ENCODE results near the gene PRKCQ.

The PRKCQ gene

DNA sequence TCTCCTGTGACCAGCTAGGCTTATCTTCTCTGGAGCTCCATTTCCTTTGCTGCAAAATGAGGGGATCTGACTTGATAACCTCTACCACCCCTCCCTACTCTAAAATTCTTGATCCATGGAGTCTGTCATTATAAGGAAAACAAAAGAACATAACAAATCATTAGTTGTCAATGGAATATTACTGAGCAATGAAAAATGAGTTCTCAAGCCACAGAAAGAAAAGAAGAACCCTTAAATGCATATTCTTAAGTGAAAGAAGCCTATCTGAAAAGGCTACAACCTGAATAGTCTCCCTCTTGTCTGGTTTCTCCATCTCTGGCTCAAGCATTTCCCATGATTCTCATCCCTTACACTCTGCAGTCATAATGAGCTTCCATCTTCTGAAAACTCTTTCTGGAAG, 110.4 kb downstream of the PRKCQ start:
- Mint-ChIP-seq H3K27ac (ENCODE audit: low read depth) (peak overlapping the region; percentile 25), H3K27me3 (no peaks in the 10 kb centered on the region), H3K9me3 (no peaks in the 10 kb centered on the region), H3K4me3 (no peak overlapping the region), H3K4me1 (peaks cover 44% of the 10 kb centered on the region), H3K36me3 (ENCODE audit: insufficient read depth) (peaks cover 64% of the 10 kb centered on the region)
- DNase-seq (ENCODE audit: low spot score in 2 of 2) (no peak), ATAC-seq (replicated peaks; ENCODE audit: extremely low read depth, poor library complexity, severe bottlenecking) (no peak)

DNA sequence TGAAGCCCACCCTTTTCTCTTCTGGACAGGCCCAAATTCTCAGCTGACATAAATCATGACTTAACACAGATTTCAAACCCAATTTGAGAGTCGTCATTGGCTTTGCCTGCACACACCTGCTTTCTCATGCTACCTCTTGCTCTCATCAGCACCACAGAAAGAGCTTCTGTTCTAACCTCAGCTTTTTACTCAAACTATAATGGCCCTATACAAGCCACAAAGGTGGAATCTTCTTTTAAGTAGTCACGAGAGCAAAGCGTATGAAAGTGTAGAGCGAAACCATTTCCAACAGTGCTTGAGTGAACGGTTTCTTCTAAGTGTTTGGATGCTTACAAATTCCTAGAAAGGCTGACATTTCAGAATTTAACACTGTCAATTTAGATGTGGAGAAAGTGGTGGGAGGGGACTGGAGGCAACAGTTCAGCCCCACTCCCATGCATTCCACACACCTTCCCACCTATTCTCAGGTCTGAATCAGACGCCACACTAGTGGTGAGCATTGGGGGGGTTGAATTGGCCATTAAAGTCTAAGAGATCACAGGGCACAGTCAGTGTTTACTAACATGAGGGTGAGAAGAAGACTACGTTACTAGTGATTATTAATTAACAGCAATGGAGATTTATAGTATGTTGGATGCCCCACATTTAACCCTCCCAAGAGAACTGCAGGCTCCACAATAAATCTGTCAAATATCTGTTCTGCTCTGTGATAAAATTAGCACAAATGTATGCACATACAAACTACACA, 114.0 kb downstream of the PRKCQ start:
- no peaks in the 10 kb centered on the region for H3K27me3 Mint-ChIP-seq
- H3K9me3 Mint-ChIP-seq, result no peaks in the 10 kb centered on the region
- ATAC-seq (replicated peaks; ENCODE audit: extremely low read depth, poor library complexity, severe bottlenecking) (no peak), DNase-seq (ENCODE audit: low spot score in 2 of 2) (no peak)
- H3K36me3 Mint-ChIP-seq (ENCODE audit: insufficient read depth), result peaks cover 66% of the 10 kb centered on the region
- H3K4me1 Mint-ChIP-seq, result peaks cover 23% of the 10 kb centered on the region
- no peak overlapping the region for H3K4me3 Mint-ChIP-seq
- peak overlapping the region; percentile 12 for H3K27ac Mint-ChIP-seq (ENCODE audit: low read depth)

DNA sequence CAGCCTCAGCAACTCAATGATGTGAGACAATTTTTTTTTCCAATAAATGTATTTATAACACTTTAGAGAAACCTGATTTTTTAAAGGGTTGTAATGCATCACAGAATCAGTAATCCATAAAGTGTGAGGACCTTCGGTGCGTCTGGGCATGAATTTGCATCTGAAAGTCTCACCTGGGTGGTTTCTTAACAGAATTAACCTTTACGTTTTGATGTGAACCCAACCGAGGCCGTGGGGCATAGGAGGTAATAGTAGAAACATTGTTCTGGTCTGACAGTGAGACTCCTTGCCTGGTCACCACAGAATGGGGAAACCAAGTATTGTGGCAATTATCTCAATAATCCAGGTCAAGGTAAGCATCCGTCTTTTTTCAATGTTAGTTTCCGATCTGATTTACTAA, 114.6 kb downstream of the PRKCQ start:
- Mint-ChIP-seq H3K4me3 (no peak overlapping the region), H3K36me3 (ENCODE audit: insufficient read depth) (peaks cover 72% of the 10 kb centered on the region)
- no peak for DNase-seq (ENCODE audit: low spot score in 2 of 2)

DNA sequence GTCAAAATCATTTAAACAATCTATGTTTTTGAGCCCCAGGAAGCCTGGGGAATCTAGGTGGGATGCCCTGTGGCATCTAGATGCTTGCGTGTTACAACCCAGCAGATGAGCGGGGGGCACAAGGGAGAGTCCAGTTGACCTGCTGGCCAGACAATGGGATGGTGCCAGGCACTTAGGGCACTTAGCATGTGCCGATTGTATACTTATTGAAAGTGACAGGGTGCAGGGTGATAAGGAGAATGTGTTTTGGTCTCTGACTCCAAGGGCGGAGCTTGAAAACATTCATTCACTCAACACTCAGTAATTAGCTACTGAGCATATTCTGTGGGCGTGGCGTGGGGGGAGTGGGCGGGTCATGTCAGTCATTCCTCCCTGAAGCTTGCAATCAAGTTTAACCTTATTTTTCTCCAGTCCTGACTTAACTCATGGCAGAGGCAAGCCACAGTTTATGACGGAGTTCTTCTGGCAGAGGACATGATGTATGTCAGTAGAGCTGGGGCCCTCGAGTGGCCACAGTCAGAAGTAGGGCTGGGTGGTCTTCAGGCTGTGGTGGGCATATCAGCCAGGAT, 115.1 kb downstream of the PRKCQ start:
- H3K36me3 Mint-ChIP-seq (ENCODE audit: insufficient read depth), result peaks cover 74% of the 10 kb centered on the region

More for the DNA sequence above, 114.6 kb downstream of the PRKCQ start:
- H3K27ac Mint-ChIP-seq (ENCODE audit: low read depth), result peak overlapping the region; percentile 12
- H3K4me1 Mint-ChIP-seq, result peaks cover 17% of the 10 kb centered on the region
- ATAC-seq (replicated peaks; ENCODE audit: extremely low read depth, poor library complexity, severe bottlenecking), result no peak
- H3K27me3 Mint-ChIP-seq, result no peaks in the 10 kb centered on the region
- H3K9me3 Mint-ChIP-seq, result no peaks in the 10 kb centered on the region

DNA sequence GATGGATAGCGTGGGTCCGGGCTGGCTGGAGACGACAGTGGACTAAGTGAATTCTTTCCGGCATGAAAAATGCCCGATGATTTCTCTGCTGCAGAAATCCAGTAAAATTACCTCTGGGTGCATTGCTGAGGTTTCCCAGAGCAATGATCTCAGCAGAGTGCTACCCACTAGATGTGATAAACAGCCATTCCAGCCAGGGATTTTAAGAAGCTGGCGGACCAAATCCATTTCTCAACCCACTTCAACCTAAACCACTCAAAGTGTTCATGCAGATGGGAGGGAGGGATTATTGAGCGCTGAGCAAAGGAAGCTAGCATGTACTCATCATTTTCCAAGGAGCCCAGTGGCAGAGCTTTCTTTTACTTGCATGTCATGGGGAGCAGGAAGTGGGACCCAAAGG, 116.7 kb downstream of the PRKCQ start:
- H3K27me3 Mint-ChIP-seq, result no peaks in the 10 kb centered on the region
- peaks cover 79% of the 10 kb centered on the region for H3K36me3 Mint-ChIP-seq (ENCODE audit: insufficient read depth)
- peaks cover 23% of the 10 kb centered on the region for H3K4me1 Mint-ChIP-seq
- no peak for ATAC-seq (replicated peaks; ENCODE audit: extremely low read depth, poor library complexity, severe bottlenecking)
- no peak for DNase-seq (ENCODE audit: low spot score in 2 of 2)
- H3K4me3 Mint-ChIP-seq, result no peak overlapping the region
- H3K27ac Mint-ChIP-seq (ENCODE audit: low read depth), result no peak overlapping the region
- no peaks in the 10 kb centered on the region for H3K9me3 Mint-ChIP-seq

More for the DNA sequence above, 115.1 kb downstream of the PRKCQ start:
- Mint-ChIP-seq H3K4me1 (peaks cover 17% of the 10 kb centered on the region), H3K4me3 (no peak overlapping the region), H3K9me3 (no peaks in the 10 kb centered on the region), H3K27ac (ENCODE audit: low read depth) (no peak overlapping the region), H3K27me3 (no peaks in the 10 kb centered on the region)
- DNase-seq (ENCODE audit: low spot score in 2 of 2) (no peak), ATAC-seq (replicated peaks; ENCODE audit: extremely low read depth, poor library complexity, severe bottlenecking) (no peak)

DNA sequence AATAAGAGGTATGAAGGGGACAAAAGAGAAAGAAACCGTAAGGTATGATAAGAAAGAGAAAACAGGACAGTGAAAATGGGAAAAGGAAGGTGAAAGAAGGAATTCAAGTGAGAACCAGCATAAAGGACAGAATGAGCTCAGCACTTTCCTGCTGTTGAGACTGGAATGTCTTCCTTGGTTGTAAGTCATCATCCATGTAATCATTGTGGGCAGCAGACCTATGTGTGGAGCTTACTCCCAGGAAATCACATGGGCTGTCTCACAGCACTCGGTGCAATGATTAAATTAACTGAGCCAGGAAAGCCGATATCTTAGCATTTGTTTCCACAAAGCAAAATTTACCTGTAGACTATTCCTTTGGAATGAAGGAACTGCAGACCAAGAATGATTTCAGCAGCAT, 118.1 kb downstream of the PRKCQ start:
- Mint-ChIP-seq H3K4me1 (peaks cover 19% of the 10 kb centered on the region), H3K9me3 (no peaks in the 10 kb centered on the region), H3K27me3 (no peaks in the 10 kb centered on the region), H3K27ac (ENCODE audit: low read depth) (peak overlapping the region; percentile 7), H3K4me3 (no peak overlapping the region), H3K36me3 (ENCODE audit: insufficient read depth) (peaks cover 80% of the 10 kb centered on the region)
- no peak for ATAC-seq (replicated peaks; ENCODE audit: extremely low read depth, poor library complexity, severe bottlenecking)
- no peak for DNase-seq (ENCODE audit: low spot score in 2 of 2)

DNA sequence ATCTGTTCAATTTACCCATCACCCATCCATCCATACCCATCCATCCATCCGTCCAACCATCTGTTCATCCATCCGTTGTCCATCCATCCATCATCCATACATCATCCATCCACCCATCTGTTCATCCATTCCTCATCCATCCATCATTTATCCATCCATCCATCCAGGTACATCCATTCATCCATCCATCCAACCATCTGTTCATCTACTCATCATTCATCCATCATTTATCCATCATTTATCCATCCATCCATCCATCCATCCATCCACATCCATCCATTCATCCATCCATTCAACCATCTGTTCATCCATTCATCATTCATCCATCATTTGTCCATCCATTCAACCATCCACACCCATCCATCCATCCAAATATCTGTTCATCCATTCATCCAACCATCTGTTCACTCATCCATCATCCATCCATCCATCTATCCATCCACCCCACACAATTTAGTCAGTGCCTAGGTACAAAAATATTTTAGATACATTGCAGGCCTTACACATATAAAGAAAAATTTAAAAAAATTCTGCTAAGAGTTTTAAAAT, 119.1 kb downstream of the PRKCQ start:
- ATAC-seq (replicated peaks; ENCODE audit: extremely low read depth, poor library complexity, severe bottlenecking) (no peak), DNase-seq (ENCODE audit: low spot score in 2 of 2) (no peak)
- H3K4me3 Mint-ChIP-seq, result no peak overlapping the region
- peaks cover 12% of the 10 kb centered on the region for H3K4me1 Mint-ChIP-seq
- no peaks in the 10 kb centered on the region for H3K9me3 Mint-ChIP-seq
- peaks cover 80% of the 10 kb centered on the region for H3K36me3 Mint-ChIP-seq (ENCODE audit: insufficient read depth)
- H3K27me3 Mint-ChIP-seq, result no peaks in the 10 kb centered on the region
- peak overlapping the region; percentile 7 for H3K27ac Mint-ChIP-seq (ENCODE audit: low read depth)

DNA sequence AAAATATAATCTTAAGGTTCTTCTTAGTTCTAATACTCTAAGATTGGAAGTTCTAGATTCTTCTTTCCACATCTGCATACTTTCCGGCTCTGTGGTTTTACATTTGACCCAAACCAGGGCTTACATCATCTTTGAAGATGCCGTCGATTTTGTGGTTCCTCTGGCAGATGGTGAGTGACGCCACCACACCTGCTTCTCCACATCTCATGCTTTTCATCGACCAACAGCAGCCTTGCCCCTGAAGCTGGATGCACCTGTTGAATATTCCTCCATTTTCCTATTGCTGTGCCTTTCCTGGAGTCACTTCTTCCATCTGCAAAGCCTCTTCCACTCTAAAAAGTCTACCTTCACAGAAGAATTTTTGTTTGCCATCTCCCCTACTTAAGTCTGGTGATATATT, 121.3 kb downstream of the PRKCQ start:
- DNase-seq (ENCODE audit: low spot score in 2 of 2) (no peak), ATAC-seq (replicated peaks; ENCODE audit: extremely low read depth, poor library complexity, severe bottlenecking) (no peak)
- Mint-ChIP-seq H3K36me3 (ENCODE audit: insufficient read depth) (peaks cover 86% of the 10 kb centered on the region), H3K27ac (ENCODE audit: low read depth) (peak overlapping the region; percentile 65), H3K4me3 (no peak overlapping the region), H3K27me3 (no peaks in the 10 kb centered on the region), H3K9me3 (no peaks in the 10 kb centered on the region), H3K4me1 (peaks cover 28% of the 10 kb centered on the region)

DNA sequence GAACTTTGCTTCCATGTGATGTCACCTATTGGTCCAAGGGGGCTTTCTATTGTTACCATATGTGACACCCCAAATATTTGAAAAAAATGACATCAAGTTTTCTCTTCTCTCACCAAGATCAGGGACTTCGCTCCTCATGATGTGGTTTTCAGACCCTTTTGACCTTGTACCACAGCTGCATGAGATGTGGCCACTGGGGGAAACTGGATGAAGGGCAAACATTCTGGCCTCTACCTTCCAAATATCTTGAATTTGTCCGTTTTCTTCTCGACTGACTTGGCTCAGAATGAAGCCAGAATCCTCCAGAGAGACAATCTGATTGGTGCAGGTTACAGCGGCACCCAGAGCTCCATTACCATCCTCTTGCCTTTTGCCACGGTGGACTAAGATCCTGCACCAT, 122.7 kb downstream of the PRKCQ start:
- H3K4me3 Mint-ChIP-seq, result no peak overlapping the region
- ATAC-seq (replicated peaks; ENCODE audit: extremely low read depth, poor library complexity, severe bottlenecking) (no peak), DNase-seq (ENCODE audit: low spot score in 2 of 2) (no peak)
- no peak overlapping the region for H3K27ac Mint-ChIP-seq (ENCODE audit: low read depth)
- H3K36me3 Mint-ChIP-seq (ENCODE audit: insufficient read depth), result peaks cover 79% of the 10 kb centered on the region
- no peaks in the 10 kb centered on the region for H3K9me3 Mint-ChIP-seq
- H3K4me1 Mint-ChIP-seq, result peaks cover 28% of the 10 kb centered on the region
- no peaks in the 10 kb centered on the region for H3K27me3 Mint-ChIP-seq

DNA sequence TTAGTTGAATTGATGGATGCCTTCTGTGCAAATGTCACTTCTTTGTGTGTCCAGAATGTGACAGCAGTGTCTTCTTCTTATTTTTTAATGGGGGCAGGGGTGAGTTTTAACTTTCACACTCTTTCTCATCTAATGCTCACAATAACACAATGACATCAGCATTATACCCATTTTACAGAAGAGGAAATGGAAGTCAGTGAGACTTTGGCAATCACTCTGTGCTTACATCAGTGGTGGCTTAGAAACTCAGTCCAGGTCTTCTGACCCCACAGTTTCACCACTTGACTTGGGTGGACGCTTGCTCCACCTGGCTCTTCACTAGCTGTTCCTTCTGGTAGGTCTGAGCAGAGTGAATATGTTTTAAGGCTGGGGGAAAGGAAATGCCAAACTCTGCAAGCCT, 124.0 kb downstream of the PRKCQ start:
- no peaks in the 10 kb centered on the region for H3K9me3 Mint-ChIP-seq
- no peak overlapping the region for H3K4me3 Mint-ChIP-seq
- H3K36me3 Mint-ChIP-seq (ENCODE audit: insufficient read depth), result peaks cover 75% of the 10 kb centered on the region
- ATAC-seq (replicated peaks; ENCODE audit: extremely low read depth, poor library complexity, severe bottlenecking) (no peak), DNase-seq (ENCODE audit: low spot score in 2 of 2) (no peak)
- H3K27ac Mint-ChIP-seq (ENCODE audit: low read depth), result peak overlapping the region; percentile 14
- H3K4me1 Mint-ChIP-seq, result peaks cover 23% of the 10 kb centered on the region
- no peaks in the 10 kb centered on the region for H3K27me3 Mint-ChIP-seq

DNA sequence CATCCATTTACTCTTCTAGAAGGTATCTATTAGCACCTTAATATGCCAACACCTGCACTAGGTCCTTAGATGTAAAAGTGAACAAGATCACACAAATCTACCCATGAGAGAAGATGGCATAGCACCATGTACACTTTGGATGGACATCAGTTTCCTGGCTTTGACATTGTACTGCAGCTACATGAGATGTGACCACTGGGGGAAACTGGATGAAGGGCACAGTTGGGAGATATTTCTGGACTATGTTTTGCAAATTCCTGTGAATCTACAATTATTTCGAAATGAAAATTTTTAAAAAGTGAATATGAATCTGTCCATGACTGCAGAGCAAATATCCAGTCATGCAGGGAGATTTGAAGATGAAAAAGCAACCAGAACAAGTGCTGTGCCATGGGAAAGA, 124.5 kb downstream of the PRKCQ start:
- Mint-ChIP-seq H3K36me3 (ENCODE audit: insufficient read depth) (peaks cover 71% of the 10 kb centered on the region), H3K4me3 (no peak overlapping the region), H3K27me3 (no peaks in the 10 kb centered on the region), H3K4me1 (peaks cover 27% of the 10 kb centered on the region), H3K27ac (ENCODE audit: low read depth) (peak overlapping the region; percentile 14), H3K9me3 (no peaks in the 10 kb centered on the region)
- DNase-seq (ENCODE audit: low spot score in 2 of 2) (no peak), ATAC-seq (replicated peaks; ENCODE audit: extremely low read depth, poor library complexity, severe bottlenecking) (no peak)

DNA sequence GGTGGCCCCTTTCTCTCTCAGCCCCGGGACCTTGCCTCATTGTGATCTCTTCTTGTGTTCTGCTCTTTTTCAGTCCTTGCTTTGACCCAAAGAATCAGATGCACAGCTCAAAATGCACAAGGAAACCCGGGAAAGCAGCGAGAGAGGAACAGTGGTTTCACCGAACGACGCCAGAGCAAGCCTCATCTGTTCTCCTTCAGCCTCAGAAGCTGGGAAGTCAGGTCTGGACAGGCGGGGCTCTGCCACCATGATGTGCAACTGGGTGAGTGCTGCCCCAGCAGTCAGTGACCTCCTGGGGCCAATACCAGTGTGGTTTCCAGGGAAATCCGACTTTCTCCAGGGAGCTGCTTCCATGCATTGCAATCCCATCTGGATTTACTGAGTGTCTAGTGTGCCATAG, 133.4 kb downstream of the PRKCQ start:
- H3K27me3 Mint-ChIP-seq, result no peaks in the 10 kb centered on the region
- no peak overlapping the region for H3K4me3 Mint-ChIP-seq
- ATAC-seq (replicated peaks; ENCODE audit: extremely low read depth, poor library complexity, severe bottlenecking) (no peak), DNase-seq (ENCODE audit: low spot score in 2 of 2) (no peak)
- H3K36me3 Mint-ChIP-seq (ENCODE audit: insufficient read depth), result peaks cover 46% of the 10 kb centered on the region
- H3K4me1 Mint-ChIP-seq, result peaks cover 33% of the 10 kb centered on the region
- H3K27ac Mint-ChIP-seq (ENCODE audit: low read depth), result peak overlapping the region; percentile 2
- no peaks in the 10 kb centered on the region for H3K9me3 Mint-ChIP-seq

DNA sequence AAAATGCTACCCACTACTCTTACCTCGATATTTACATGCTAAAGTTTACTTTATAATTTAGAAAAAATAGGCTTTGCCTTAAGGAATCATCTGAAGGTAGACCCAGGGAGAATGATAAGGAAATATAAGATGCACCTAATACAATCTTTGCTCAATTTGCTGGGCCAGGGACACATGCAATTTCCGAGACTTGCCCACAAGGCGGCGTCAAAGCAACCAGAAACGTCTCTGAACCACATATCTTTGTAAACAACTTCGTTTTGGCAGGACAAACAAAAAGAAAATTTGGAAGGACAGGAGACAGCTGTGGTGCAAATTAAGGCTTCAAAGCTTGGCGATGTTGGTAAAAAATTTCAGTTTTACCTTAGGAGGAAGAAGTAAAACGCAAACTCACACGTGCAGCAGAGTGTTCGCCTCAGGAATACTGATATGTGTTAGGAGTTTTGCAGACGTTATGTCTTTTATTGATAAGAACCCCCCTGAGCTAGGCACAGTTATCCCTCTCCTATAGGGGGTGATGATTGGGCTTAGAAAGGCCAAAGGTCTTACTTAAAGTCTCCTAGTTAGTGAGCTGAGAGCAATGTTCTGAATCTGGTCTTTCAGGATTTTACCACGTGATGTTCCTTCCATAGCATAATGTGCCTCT, 134.3 kb downstream of the PRKCQ start:
- H3K9me3 Mint-ChIP-seq, result no peaks in the 10 kb centered on the region
- H3K27ac Mint-ChIP-seq (ENCODE audit: low read depth), result peak overlapping the region; percentile 52
- no peaks in the 10 kb centered on the region for H3K27me3 Mint-ChIP-seq
- no peak overlapping the region for H3K4me3 Mint-ChIP-seq
- peaks cover 31% of the 10 kb centered on the region for H3K4me1 Mint-ChIP-seq
- DNase-seq (ENCODE audit: low spot score in 2 of 2) (peak in 1 of 2 donors; percentile 31), ATAC-seq (replicated peaks; ENCODE audit: extremely low read depth, poor library complexity, severe bottlenecking) (peak; percentile 43)
- peaks cover 47% of the 10 kb centered on the region for H3K36me3 Mint-ChIP-seq (ENCODE audit: insufficient read depth)
